ENCODE measurements around the gene ASPHD2.

The ASPHD2 gene

DNA sequence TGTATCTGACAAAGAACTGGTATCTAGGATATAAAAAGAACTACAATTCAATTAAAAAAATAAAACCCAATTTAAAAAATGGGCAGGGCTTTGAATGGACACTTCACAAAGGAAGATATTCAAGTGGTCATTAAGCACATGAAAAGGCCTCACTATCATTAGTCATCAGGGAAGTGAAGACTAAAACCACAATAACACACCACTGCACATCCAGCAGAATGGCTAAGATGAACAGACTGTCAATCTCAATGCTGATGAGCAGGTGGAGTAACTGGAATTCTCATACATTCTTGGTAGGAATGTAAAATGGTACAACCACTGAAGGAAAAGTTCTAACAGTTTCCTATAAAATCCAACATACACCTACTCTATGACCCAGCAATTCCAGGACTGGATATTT is 45.6 kb downstream of the ASPHD2 start:
- no peak overlapping the region for H3K4ac ChIP-seq (ENCODE audit: low read length)
- no peak for DNase-seq (ENCODE audit: low spot score)

DNA sequence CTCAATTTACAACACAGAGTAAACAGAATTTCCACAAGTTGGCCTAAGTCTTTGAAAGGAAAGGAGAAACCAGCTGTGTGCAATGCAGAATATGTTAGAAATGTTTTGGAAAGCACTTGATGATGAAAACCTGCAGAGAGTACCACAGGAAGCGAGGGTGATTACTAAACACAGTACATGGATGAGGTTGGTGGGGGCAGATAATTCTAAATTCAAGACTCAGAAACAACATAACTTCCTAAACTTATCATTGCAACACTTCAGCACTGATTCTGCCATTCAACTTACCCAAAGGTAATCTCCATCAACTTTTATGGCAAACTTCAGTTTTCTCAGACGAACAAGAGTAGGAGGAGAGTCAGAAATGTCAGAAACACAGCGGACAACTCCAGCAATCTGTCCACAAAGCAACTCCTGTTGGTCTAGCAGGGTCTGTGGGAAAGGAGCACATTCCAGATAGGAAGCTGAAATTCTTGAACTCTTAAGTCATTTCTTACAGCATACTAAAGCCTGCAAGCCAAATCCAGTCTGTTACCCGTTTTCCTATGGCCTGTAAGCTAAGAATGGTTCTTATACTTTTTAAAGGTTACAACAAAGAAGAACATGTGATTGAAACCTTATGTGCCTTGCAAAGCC is 47.8 kb downstream of the ASPHD2 start:
- no peak overlapping the region for H3K4ac ChIP-seq (ENCODE audit: low read length)
- no peak overlapping the region for H4K8ac ChIP-seq (ENCODE audit: low read depth, low read length)
- H2AFZ ChIP-seq (ENCODE audit: low read length): no peak overlapping the region
- H2BK15ac ChIP-seq (ENCODE audit: low read length): no peak overlapping the region
- no peak for DNase-seq (ENCODE audit: low spot score)
- H3K27ac ChIP-seq (replicated peaks; ENCODE audit: low read length): no peak overlapping the region
- H3K4me1 ChIP-seq (ENCODE audit: control insufficient read depth in 2 of 2, insufficient read depth in 1 of 2, low read depth in 1 of 2, low read length in 2 of 2): peaks cover 3% of the 10 kb centered on the region in 2 donors
- no peaks in the 10 kb centered on the region for H3K27me3 ChIP-seq (ENCODE audit: control insufficient read depth in 3 of 3, insufficient read depth in 3 of 3, low read depth in 1 of 3, low read length in 3 of 3)
- H3K18ac ChIP-seq (ENCODE audit: low read length): no peak overlapping the region
- H3K9me3 ChIP-seq (replicated peaks in 1 of 2; ENCODE audit: control insufficient read depth in 2 of 2, insufficient read depth in 1 of 2, low read depth in 1 of 2, low read length in 2 of 2): no peaks in the 10 kb centered on the region
- no peak overlapping the region for H3K4me3 ChIP-seq (ENCODE audit: low read length in 2 of 2)
- H3K14ac ChIP-seq (ENCODE audit: low read length): no peak overlapping the region
- no peak overlapping the region for H2BK12ac ChIP-seq (ENCODE audit: low read length)
- H3K23ac ChIP-seq (ENCODE audit: low read depth, low read length, poor library complexity): no peak overlapping the region
- peaks cover 22 to 92% of the 10 kb centered on the region in 2 donors for H3K36me3 ChIP-seq (replicated peaks in 1 of 2; ENCODE audit: control insufficient read depth in 2 of 2, insufficient read depth in 2 of 2, low read length in 2 of 2)
- H3K79me1 ChIP-seq (ENCODE audit: low read depth, low read length): peaks cover 3% of the 10 kb centered on the region
- no peak overlapping the region for H3K4me2 ChIP-seq (ENCODE audit: insufficient read depth, low read length, poor library complexity, severe bottlenecking)
- H2BK120ac ChIP-seq (ENCODE audit: low read depth, low read length): no peak overlapping the region
- no peak overlapping the region for H2BK5ac ChIP-seq (ENCODE audit: low read length)
- no peak overlapping the region for H3K9ac ChIP-seq (ENCODE audit: low read depth, low read length, poor library complexity)
- WGBS, 2 donors (ENCODE audit: extremely low coverage in 2 of 2, insufficient read length in 2 of 2, insufficient replicate concordance in 1 of 2): no CpG with 5 or more reads among the region's 4 CpGs
- H2AK5ac ChIP-seq (ENCODE audit: low read depth, low read length): no peak overlapping the region
- H4K91ac ChIP-seq (ENCODE audit: low read depth, low read length, poor library complexity): no peak overlapping the region

More for the DNA sequence above, 45.6 kb downstream of the ASPHD2 start:
- H3K14ac ChIP-seq (ENCODE audit: low read length): no peak overlapping the region
- no peak overlapping the region for H2BK12ac ChIP-seq (ENCODE audit: low read length)
- H2BK15ac ChIP-seq (ENCODE audit: low read length): no peak overlapping the region
- no peak overlapping the region for H3K9ac ChIP-seq (ENCODE audit: low read depth, low read length, poor library complexity)
- no peak overlapping the region for H3K18ac ChIP-seq (ENCODE audit: low read length)
- H3K4me2 ChIP-seq (ENCODE audit: insufficient read depth, low read length, poor library complexity, severe bottlenecking): no peak overlapping the region
- no peak overlapping the region for H2BK5ac ChIP-seq (ENCODE audit: low read length)
- H3K23ac ChIP-seq (ENCODE audit: low read depth, low read length, poor library complexity): no peak overlapping the region
- no peak overlapping the region for H2AK5ac ChIP-seq (ENCODE audit: low read depth, low read length)
- no peak overlapping the region for H2BK120ac ChIP-seq (ENCODE audit: low read depth, low read length)
- peaks cover 1% of the 10 kb centered on the region in 2 donors for H3K4me1 ChIP-seq (ENCODE audit: control insufficient read depth in 2 of 2, insufficient read depth in 1 of 2, low read depth in 1 of 2, low read length in 2 of 2)
- no peaks in the 10 kb centered on the region for H3K9me3 ChIP-seq (replicated peaks in 1 of 2; ENCODE audit: control insufficient read depth in 2 of 2, insufficient read depth in 1 of 2, low read depth in 1 of 2, low read length in 2 of 2)
- no peak overlapping the region for H3K27ac ChIP-seq (replicated peaks; ENCODE audit: low read length)
- H4K8ac ChIP-seq (ENCODE audit: low read depth, low read length): no peak overlapping the region
- H3K36me3 ChIP-seq (replicated peaks in 1 of 2; ENCODE audit: control insufficient read depth in 2 of 2, insufficient read depth in 2 of 2, low read length in 2 of 2): peaks cover 34 to 93% of the 10 kb centered on the region in 2 donors
- H4K91ac ChIP-seq (ENCODE audit: low read depth, low read length, poor library complexity): no peak overlapping the region
- H3K4me3 ChIP-seq (ENCODE audit: low read length in 2 of 2): no peak overlapping the region
- H3K79me1 ChIP-seq (ENCODE audit: low read depth, low read length): no peaks in the 10 kb centered on the region
- no peaks in the 10 kb centered on the region for H3K27me3 ChIP-seq (ENCODE audit: control insufficient read depth in 3 of 3, insufficient read depth in 3 of 3, low read depth in 1 of 3, low read length in 3 of 3)
- H2AFZ ChIP-seq (ENCODE audit: low read length): no peak overlapping the region

DNA sequence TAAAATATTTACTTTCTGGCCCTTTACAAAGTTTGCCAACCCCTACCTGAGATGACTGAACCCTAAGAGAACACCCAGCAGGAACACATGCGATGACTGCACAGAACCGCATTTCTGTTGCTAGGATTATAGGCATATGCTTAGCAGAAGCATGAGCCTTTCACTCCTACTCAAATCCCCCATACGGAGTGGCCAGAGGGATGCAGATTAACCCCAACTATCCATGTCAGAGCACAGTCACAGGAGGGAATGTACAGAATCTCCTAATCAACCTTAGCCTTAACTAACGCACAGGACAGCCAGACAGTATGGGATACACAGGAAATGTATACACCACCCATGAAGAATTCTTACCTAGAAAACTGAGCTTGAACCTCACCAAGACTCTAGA is 48.3 kb downstream of the ASPHD2 start:
- H2BK12ac ChIP-seq (ENCODE audit: low read length): no peak overlapping the region
- H2AK5ac ChIP-seq (ENCODE audit: low read depth, low read length): no peak overlapping the region
- H2AFZ ChIP-seq (ENCODE audit: low read length): no peak overlapping the region
- H3K4ac ChIP-seq (ENCODE audit: low read length): no peak overlapping the region
- H3K79me1 ChIP-seq (ENCODE audit: low read depth, low read length): peaks cover 3% of the 10 kb centered on the region
- H2BK5ac ChIP-seq (ENCODE audit: low read length): no peak overlapping the region
- H4K91ac ChIP-seq (ENCODE audit: low read depth, low read length, poor library complexity): no peak overlapping the region
- H2BK15ac ChIP-seq (ENCODE audit: low read length): no peak overlapping the region
- no peaks in the 10 kb centered on the region for H3K27me3 ChIP-seq (ENCODE audit: control insufficient read depth in 3 of 3, insufficient read depth in 3 of 3, low read depth in 1 of 3, low read length in 3 of 3)
- no peak overlapping the region for H3K27ac ChIP-seq (replicated peaks; ENCODE audit: low read length)
- H3K9ac ChIP-seq (ENCODE audit: low read depth, low read length, poor library complexity): no peak overlapping the region
- peaks cover 18 to 89% of the 10 kb centered on the region in 2 donors for H3K36me3 ChIP-seq (replicated peaks in 1 of 2; ENCODE audit: control insufficient read depth in 2 of 2, insufficient read depth in 2 of 2, low read length in 2 of 2)
- no peak overlapping the region for H3K14ac ChIP-seq (ENCODE audit: low read length)
- no peak overlapping the region for H3K4me3 ChIP-seq (ENCODE audit: low read length in 2 of 2)
- no CpG with 5 or more reads among the region's 4 CpGs for WGBS, 2 donors (ENCODE audit: extremely low coverage in 2 of 2, insufficient read length in 2 of 2, insufficient replicate concordance in 1 of 2)
- H3K4me1 ChIP-seq (ENCODE audit: control insufficient read depth in 2 of 2, insufficient read depth in 1 of 2, low read depth in 1 of 2, low read length in 2 of 2): peaks cover 3 to 6% of the 10 kb centered on the region in 2 donors
- H2BK120ac ChIP-seq (ENCODE audit: low read depth, low read length): no peak overlapping the region
- no peaks in the 10 kb centered on the region for H3K9me3 ChIP-seq (replicated peaks in 1 of 2; ENCODE audit: control insufficient read depth in 2 of 2, insufficient read depth in 1 of 2, low read depth in 1 of 2, low read length in 2 of 2)
- H3K4me2 ChIP-seq (ENCODE audit: insufficient read depth, low read length, poor library complexity, severe bottlenecking): no peak overlapping the region
- no peak for DNase-seq (ENCODE audit: low spot score)
- H3K23ac ChIP-seq (ENCODE audit: low read depth, low read length, poor library complexity): no peak overlapping the region
- H3K18ac ChIP-seq (ENCODE audit: low read length): no peak overlapping the region
- no peak overlapping the region for H4K8ac ChIP-seq (ENCODE audit: low read depth, low read length)

DNA sequence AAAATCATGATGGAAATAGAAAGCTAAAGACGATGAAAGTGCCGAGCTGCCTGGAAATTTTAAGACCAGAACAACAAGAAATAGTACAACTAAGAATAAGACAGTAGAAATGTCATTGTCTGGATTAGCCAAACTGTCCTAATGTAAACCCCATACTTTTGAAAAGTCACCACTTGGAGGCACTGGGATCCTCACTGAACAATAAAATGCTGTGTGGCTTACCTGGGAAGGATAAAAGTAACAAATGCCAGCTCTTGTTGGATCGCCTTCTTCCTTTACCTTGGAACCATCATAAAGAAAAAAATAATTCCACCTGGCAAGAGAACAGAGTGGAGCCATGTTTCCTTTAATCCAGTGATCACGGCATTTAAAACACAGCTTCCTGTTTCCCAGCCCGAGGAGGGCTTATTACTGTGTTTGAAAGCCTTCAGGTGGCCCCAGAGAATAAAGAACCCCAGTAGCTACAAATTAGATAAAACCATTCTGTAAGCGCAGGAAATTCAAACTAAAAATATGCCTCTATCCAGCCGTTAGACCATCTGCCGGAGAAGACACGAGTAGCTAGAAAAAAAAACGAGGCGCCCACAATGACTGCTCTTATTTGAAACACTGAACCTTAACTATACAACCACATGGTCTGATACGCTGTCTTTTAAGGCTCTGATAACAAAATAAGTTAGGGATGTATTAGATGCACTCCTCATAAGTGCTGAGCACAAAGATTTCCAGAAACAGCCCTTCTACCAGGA is 50.2 kb downstream of the ASPHD2 start:
- no peaks in the 10 kb centered on the region for H3K27me3 ChIP-seq (ENCODE audit: control insufficient read depth in 3 of 3, insufficient read depth in 3 of 3, low read depth in 1 of 3, low read length in 3 of 3)
- no peak overlapping the region for H3K27ac ChIP-seq (replicated peaks; ENCODE audit: low read length)
- no peak overlapping the region for H3K4me2 ChIP-seq (ENCODE audit: insufficient read depth, low read length, poor library complexity, severe bottlenecking)
- H2AK5ac ChIP-seq (ENCODE audit: low read depth, low read length): no peak overlapping the region
- no peak overlapping the region for H4K91ac ChIP-seq (ENCODE audit: low read depth, low read length, poor library complexity)
- H3K4ac ChIP-seq (ENCODE audit: low read length): no peak overlapping the region
- H3K79me1 ChIP-seq (ENCODE audit: low read depth, low read length): peaks cover 5% of the 10 kb centered on the region
- no peak for DNase-seq (ENCODE audit: low spot score)
- no peak overlapping the region for H3K4me3 ChIP-seq (ENCODE audit: low read length in 2 of 2)
- no peak overlapping the region for H2BK15ac ChIP-seq (ENCODE audit: low read length)
- H3K9ac ChIP-seq (ENCODE audit: low read depth, low read length, poor library complexity): no peak overlapping the region
- H4K8ac ChIP-seq (ENCODE audit: low read depth, low read length): no peak overlapping the region
- H3K36me3 ChIP-seq (replicated peaks in 1 of 2; ENCODE audit: control insufficient read depth in 2 of 2, insufficient read depth in 2 of 2, low read length in 2 of 2): peaks cover 13 to 70% of the 10 kb centered on the region in 2 donors
- H3K14ac ChIP-seq (ENCODE audit: low read length): no peak overlapping the region
- no peak overlapping the region for H2BK5ac ChIP-seq (ENCODE audit: low read length)
- no CpG with 5 or more reads among the region's 12 CpGs for WGBS, 2 donors (ENCODE audit: extremely low coverage in 2 of 2, insufficient read length in 2 of 2, insufficient replicate concordance in 1 of 2)
- no peak overlapping the region for H2AFZ ChIP-seq (ENCODE audit: low read length)
- no peak overlapping the region for H3K18ac ChIP-seq (ENCODE audit: low read length)
- H3K9me3 ChIP-seq (replicated peaks in 1 of 2; ENCODE audit: control insufficient read depth in 2 of 2, insufficient read depth in 1 of 2, low read depth in 1 of 2, low read length in 2 of 2): no peaks in the 10 kb centered on the region
- H3K23ac ChIP-seq (ENCODE audit: low read depth, low read length, poor library complexity): no peak overlapping the region
- peaks cover 5 to 12% of the 10 kb centered on the region in 2 donors for H3K4me1 ChIP-seq (ENCODE audit: control insufficient read depth in 2 of 2, insufficient read depth in 1 of 2, low read depth in 1 of 2, low read length in 2 of 2)
- no peak overlapping the region for H2BK120ac ChIP-seq (ENCODE audit: low read depth, low read length)
- H2BK12ac ChIP-seq (ENCODE audit: low read length): no peak overlapping the region

Measured in neuronal stem cell (in vitro differentiated cells).